Activated B cell treated with CpG ODN at 0.5 μM for 24 hours (primary cell): ENCODE results near the gene PTPN2. TPM values are rescaled to one million over a fixed set of nuclear protein-coding genes. Genes with fewer than 3 reads are reported as not detected.
A peak's percentile ranks its signal among the peaks of the same experiment; 100 is the strongest.

Experiments used
- ATAC-seq: fragments of 200-7000 bp; cut with Tn5 transposase; one replicate; pipeline ENCODE4 v1.10.0; 2021; ENCODE audit warnings: low read depth, mild to moderate bottlenecking, moderate library complexity
- CTCF ChIA-PET: fragments of 350-600 bp; sonication (Branson Sonifier 250); formaldehyde crosslinking; loops from one replicate; lab custom pipeline; 2021; ENCODE audit warnings: antibody characterized with exemption; lab: Charles Lee
- POLR2A ChIA-PET: fragments of 350-600 bp; sonication (Branson Sonifier 250); formaldehyde crosslinking; loops from one replicate; lab custom pipeline; 2021; ENCODE audit warnings: antibody characterized with exemption; lab: Charles Lee
- DNase-seq: peaks from one replicate; pipeline ENCODE4 v3.0.0; 2022
- H3K27ac Mint-ChIP-seq: one replicate; pipeline ENCODE4 v1.8.0; 2020; ENCODE audit warnings: mixed read lengths
- H3K27me3 Mint-ChIP-seq: one replicate; pipeline ENCODE4 v1.8.0; 2021; ENCODE audit warnings: mixed read lengths
- H3K36me3 Mint-ChIP-seq: one replicate; pipeline ENCODE4 v1.8.0; 2021; ENCODE audit warnings: low read depth, mixed read lengths
- H3K4me1 Mint-ChIP-seq: one replicate; pipeline ENCODE4 v1.8.0; 2021; ENCODE audit warnings: mixed read lengths
- H3K4me3 Mint-ChIP-seq: one replicate; pipeline ENCODE4 v1.8.0; 2020; ENCODE audit warnings: mild to moderate bottlenecking, mixed read lengths
- H3K9me3 Mint-ChIP-seq: one replicate; pipeline ENCODE4 v1.8.0; 2020; ENCODE audit warnings: mixed read lengths
- intact Hi-C: fragments of 100-400 bp; cut with micrococcal nuclease; formaldehyde crosslinking; loops from one replicate; pipeline ENCODE4 v1.15.1; 2024
- total RNA-seq: library from RNA; stranded (reverse); gene quantifications from 2 replicates; pipeline ENCODE4 v1.2.3, GENCODE V29; 2022
- TF ChIP-seq, protein P1 (sequence below): fragments of 200-600 bp; IDR thresholded peaks from one replicate; pipeline ENCODE4 v1.8.0; 2022; ENCODE audit warnings: antibody characterized with exemption, mild to moderate bottlenecking

PTPN2 gene
- total RNA-seq, 1 donor from 2014 or later, result 76.5 TPM

DNA sequence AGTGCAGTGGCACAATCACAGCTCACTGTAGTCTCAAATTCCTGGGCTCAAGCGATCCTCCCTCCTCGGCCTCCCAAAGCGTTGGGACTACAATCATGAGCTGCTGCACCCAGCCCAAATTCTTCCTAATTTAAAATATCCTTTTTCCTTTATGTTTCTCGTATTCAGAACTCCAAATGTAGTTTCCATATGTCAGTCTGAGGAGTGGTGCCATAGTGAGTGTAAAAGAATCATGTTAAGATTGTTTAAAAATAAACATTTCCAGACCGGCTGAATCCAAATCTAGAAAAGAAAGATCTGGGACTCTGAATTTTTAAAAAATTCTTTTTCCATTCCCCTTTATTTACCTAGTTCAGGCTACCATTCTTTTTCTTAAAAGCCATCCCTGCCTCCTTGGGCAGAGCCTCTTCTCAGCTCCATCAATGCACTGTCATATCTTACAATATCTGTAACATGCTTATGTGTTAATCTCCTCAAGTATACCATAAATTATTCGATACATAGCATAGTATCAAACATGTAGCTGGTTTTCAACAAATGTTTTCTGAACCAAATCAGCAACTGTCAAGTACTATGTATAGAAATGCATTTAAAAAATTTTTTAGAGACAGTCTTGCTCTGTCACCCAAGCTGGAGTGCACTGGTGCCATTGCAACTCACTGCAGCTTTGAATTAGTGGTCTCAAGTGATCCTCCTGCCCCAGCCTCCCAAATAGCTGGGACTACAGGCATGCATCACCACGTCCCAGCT is 31.3 kb downstream of the PTPN2 start:
- TF ChIP-seq, protein P1, sequence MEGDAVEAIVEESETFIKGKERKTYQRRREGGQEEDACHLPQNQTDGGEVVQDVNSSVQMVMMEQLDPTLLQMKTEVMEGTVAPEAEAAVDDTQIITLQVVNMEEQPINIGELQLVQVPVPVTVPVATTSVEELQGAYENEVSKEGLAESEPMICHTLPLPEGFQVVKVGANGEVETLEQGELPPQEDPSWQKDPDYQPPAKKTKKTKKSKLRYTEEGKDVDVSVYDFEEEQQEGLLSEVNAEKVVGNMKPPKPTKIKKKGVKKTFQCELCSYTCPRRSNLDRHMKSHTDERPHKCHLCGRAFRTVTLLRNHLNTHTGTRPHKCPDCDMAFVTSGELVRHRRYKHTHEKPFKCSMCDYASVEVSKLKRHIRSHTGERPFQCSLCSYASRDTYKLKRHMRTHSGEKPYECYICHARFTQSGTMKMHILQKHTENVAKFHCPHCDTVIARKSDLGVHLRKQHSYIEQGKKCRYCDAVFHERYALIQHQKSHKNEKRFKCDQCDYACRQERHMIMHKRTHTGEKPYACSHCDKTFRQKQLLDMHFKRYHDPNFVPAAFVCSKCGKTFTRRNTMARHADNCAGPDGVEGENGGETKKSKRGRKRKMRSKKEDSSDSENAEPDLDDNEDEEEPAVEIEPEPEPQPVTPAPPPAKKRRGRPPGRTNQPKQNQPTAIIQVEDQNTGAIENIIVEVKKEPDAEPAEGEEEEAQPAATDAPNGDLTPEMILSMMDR, result no peak
- H3K4me1 Mint-ChIP-seq, result peaks cover 24% of the 10 kb centered on the region
- no peak for ATAC-seq

DNA sequence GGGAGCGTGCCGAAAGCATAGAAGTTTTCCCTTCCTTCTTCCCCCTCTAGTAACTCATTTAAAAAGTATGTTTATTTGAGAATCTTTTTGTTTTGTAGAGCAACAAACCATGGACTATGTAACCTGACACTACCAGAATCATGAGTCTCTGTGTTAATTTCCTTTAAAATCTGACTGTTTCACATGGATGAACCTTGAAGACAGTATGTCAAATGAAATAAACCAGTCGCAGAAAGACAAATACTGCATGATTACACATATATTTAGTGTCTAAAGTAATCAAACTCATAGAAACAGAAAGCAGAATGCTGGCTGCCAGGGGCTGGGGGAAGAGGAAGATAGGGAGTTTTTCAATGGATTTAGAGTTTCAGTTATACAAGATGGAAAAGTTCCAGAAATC is 32.3 kb downstream of the PTPN2 start:
- DNase-seq (no peak), ATAC-seq (no peak)
- Mint-ChIP-seq H3K27ac (peak overlapping the region; percentile 15), H3K4me3 (no peak overlapping the region), H3K4me1 (peaks cover 17% of the 10 kb centered on the region), H3K9me3 (no peaks in the 10 kb centered on the region), H3K36me3 (peaks cover 55% of the 10 kb centered on the region), H3K27me3 (no peaks in the 10 kb centered on the region)
- ChIA-PET CTCF (no interaction called here), POLR2A (interaction anchor here (0.7 kb wide), 1 partner anchor 29 kb away, joined by 3 read pairs; no protein-coding TSS in a partner anchor)
- TF ChIP-seq, protein P1, result no peak
- intact Hi-C loops, result no loop called here

More for the DNA sequence above, 31.3 kb downstream of the PTPN2 start:
- intact Hi-C loops, result no loop called here
- no peak overlapping the region for H3K4me3 Mint-ChIP-seq
- H3K27ac Mint-ChIP-seq, result no peak overlapping the region
- no peaks in the 10 kb centered on the region for H3K9me3 Mint-ChIP-seq
- no peak for DNase-seq
- H3K27me3 Mint-ChIP-seq, result no peaks in the 10 kb centered on the region
- POLR2A ChIA-PET, result interaction anchor here (0.6 kb wide), 1 partner anchor 11 kb away, joined by 3 read pairs; no protein-coding TSS in a partner anchor
- peaks cover 62% of the 10 kb centered on the region for H3K36me3 Mint-ChIP-seq
- CTCF ChIA-PET, result no interaction called here

DNA sequence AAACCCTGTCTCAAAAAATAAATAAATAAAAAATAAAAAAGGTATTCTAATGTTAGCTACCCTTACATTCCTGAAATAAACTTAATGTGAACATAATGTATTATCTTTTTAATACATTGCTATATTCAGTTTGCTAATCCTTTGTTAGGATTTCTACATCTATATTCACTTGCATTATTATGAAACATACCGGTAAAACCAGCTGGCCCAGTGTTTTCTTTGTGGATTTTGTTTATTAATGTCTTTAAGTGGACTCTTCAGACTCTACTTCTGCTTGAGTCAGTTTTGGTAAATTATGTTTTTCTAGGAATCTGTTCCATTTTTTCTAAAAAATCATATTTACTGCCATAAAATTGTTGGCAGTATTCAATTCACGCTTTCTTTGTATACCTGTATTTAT is 34.5 kb downstream of the PTPN2 start:
- ATAC-seq (no peak), DNase-seq (no peak)
- TF ChIP-seq, protein P1, result no peak
- Mint-ChIP-seq H3K4me1 (peaks cover 21% of the 10 kb centered on the region), H3K27me3 (no peaks in the 10 kb centered on the region), H3K36me3 (peaks cover 44% of the 10 kb centered on the region), H3K9me3 (no peaks in the 10 kb centered on the region), H3K4me3 (no peak overlapping the region), H3K27ac (no peak overlapping the region)
- CTCF ChIA-PET, result no interaction called here
- intact Hi-C loops, result no loop called here
- POLR2A ChIA-PET, result no interaction called here

DNA sequence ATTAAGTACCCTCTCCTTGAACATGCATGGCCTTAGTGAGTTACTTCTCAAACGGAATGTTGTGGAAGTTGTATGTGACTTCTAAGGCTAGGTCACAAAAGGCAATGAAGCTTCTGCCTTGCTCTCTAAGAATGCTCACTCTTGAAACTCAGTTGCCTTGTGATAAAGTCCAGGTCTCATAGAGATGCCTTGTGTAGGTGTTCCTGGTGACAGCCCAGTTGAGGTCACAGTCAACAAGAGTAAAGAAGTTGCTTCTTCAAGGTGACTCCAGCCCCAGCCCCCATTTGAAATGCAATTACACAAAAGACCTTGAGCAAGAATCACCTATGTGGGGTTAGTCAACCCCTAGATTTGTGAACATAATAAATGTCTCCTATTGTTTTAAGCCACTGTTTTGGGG is 35.6 kb downstream of the PTPN2 start:
- Mint-ChIP-seq H3K9me3 (no peaks in the 10 kb centered on the region), H3K36me3 (peaks cover 43% of the 10 kb centered on the region), H3K4me3 (no peak overlapping the region), H3K27ac (no peak overlapping the region), H3K4me1 (peaks cover 26% of the 10 kb centered on the region), H3K27me3 (no peaks in the 10 kb centered on the region)
- intact Hi-C loops, result no loop called here
- POLR2A ChIA-PET, result interaction anchor here (0.7 kb wide), 1 partner anchor 10 kb away, joined by 4 read pairs; no protein-coding TSS in a partner anchor
- TF ChIP-seq, protein P1, result no peak
- ATAC-seq, result no peak
- CTCF ChIA-PET, result no interaction called here
- no peak for DNase-seq

DNA sequence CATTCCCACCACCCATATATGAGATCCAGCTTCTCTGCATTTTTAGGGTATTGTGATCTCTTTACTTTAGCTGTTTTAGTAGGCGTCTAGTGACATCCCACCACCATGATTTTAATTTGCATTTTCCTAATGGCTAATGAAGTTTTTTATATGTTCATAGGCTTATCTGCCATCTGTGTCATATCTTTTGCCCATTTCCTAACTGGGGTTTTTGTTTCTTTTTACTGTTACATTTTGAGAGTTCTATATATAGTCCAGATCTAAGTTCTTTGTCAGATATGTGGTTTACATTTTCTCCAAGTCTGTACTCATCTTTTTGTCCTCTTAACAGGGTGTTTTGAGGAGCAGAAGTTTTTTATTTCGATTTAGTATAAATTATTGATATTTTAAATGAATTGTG is 39.6 kb downstream of the PTPN2 start:
- peaks cover 35% of the 10 kb centered on the region for H3K36me3 Mint-ChIP-seq
- no peak overlapping the region for H3K4me3 Mint-ChIP-seq
- intact Hi-C loops, result loop anchor here (2.0 kb wide), 1 partner anchor 16 kb away; no protein-coding TSS in a partner anchor
- ChIA-PET POLR2A (interaction anchor here (0.6 to 1.9 kb wide), 4 partner anchors 16 to 39 kb away, joined by 3 to 5 read pairs (median 3); partner anchors contain the start of gene PTPN2), CTCF (no interaction called here)
- TF ChIP-seq, protein P1, result no peak
- no peaks in the 10 kb centered on the region for H3K9me3 Mint-ChIP-seq
- peak overlapping the region; percentile 64 for H3K27ac Mint-ChIP-seq
- H3K27me3 Mint-ChIP-seq, result no peaks in the 10 kb centered on the region
- peaks cover 45% of the 10 kb centered on the region for H3K4me1 Mint-ChIP-seq
- no peak for ATAC-seq
- no peak for DNase-seq
